GM19468 (cell line): ENCODE measurements around the gene CLIP4.
"Not testable (repeated sequence)": the region's sequence is repeated elsewhere in the genome, so short reads cannot be mapped to it uniquely, and the experiment has no call there.

ENCODE experiments used
- ATAC-seq: cut with Tn5 transposase; IDR thresholded peaks from one replicate; pipeline ENCODE4 v1.9.1; 2021; ENCODE audit warnings: mild to moderate bottlenecking, moderate library complexity, moderate number of reproducible peaks; ENCODE audit not compliant: unreplicated experiment; ENCODE audit errors: extremely low read depth

Gene CLIP4

DNA sequence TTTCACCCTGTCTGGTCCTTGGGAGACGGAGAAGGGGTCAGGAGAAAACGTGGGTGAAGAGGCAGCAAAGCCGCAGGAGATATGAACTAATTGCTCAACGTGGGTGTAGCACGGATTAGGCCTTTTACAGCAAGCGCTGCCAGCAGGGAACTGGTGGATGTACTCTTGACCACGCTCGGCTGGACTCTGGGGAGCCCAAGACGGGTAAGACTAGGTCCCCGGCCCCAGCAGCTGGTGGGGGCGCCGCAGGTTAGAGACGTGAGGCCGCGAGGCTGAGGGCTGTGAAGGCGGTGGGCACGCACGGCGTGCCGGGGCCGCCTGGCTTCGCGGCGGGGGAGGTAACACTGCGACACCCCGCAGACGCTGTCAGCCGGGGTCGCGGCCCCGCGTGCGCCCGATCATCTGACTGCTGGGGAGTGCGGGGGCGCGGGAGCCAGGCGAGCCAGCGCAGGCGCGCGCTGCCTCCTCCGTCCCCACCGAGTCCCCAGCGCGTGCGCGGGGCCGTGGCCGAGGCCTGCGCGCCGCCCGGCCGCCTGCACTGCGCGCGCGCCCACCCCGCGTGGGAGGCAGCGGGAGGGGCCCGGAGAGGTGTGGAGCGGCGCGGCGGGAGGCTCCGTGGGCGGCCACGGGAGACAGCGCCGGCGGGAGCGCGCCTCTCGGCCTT lies at the start of gene CLIP4:
TSS of gene CLIP4 (plus strand) at position 470 of the 664 bp plus-strand sequence. CDS start 5,974 bp downstream, outside the sequence.
- ATAC-seq: no peak

DNA sequence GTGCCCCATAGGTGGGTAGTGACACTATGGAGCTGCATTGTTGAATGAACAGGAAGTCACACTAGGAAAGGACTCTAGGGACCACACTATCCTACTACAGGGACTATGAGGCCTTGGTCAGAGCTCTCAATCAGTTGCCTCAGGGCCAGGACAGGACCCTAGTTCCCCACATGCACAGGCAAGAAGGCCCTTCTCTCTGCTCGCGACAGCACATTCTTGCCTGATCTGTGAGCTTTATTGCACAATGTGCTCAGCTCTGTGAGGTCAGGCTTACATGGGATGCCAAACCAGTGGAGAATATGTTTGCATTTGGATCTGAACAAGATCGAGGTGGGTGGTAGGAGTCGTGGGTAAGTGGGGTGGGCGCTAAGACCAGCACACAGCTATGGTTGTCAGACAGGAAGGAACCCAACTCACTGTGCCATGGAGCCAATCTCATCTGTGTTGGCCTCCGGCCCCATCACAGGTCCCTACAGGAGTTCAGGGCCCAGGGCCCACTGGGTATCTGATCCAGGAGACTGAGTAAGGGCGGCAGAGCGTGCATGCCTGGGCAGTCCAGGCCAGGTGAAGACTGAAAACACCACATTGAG lies 48.8 kb upstream of the CLIP4 start:
- no peak for ATAC-seq

GRCh38 chr2:29066997-29067605 lies 48.1 kb upstream of the CLIP4 start:
- no peak for ATAC-seq

GRCh38 chr2:29068513-29068912 lies 46.7 kb upstream of the CLIP4 start:
- no peak for ATAC-seq

GRCh38 chr2:29070526-29070925 lies 44.7 kb upstream of the CLIP4 start:
- ATAC-seq: no peak

GRCh38 chr2:29071032-29071975 lies 43.9 kb upstream of the CLIP4 start:
- ATAC-seq: no peak

DNA sequence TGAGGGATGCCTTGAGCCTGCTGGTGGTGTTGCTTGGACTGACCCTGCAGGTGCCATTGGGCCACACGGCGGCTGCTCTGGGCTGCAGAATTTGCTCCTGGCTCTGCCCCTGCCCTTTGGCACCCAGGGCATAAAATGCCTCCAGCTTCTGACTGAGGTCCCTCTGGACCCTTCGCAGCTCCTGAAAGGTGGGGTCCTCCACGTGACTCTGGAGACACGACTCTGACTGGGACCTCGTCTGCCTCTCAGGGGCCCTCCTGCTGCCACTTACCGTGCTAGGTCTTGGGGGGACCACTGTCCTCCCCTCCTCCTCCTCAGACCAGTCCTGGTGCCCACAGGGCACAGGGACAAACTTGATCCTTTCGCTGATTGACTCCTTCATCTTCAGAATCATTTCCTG lies 43.0 kb upstream of the CLIP4 start:
- no peak for ATAC-seq

DNA sequence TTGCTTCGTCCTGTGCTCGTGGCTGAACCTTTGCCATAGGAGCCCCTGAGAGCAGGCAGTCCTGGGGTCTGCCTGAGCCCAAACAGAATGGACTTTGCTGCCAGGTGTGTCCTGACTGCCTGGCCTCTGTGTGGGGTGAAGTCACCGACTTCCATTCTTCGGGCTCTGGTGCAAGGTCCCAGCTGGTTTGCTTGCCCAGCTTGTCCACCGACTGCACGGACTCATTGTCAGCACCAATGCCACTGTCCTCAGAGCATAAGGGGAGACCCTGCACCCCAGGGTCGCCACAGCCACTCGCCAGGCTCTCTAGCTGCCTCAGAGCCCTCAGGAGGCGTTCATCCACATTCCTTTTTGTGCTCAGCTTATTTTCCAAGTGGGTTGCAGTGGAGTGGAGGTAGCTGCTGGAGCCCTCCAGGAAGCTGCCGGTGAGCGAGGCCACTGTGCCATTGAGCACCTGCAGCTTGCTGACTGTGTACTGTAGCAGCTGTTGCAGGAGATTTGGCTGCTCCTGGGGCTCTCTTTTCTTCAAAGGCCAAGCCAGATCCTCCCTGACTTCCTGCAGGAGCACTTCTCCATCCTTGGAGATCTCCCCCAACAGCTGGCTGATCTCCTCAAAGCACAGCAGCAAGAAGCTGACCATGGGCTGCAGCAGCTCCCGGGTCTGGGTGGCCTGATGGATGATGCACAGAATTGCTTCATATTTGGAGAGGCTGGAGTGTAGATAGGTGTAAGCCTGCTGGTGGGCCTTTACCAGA lies 42.1 kb upstream of the CLIP4 start:
- no peak for ATAC-seq

GRCh38 chr2:29073933-29074332 lies 41.3 kb upstream of the CLIP4 start:
- no peak for ATAC-seq

- no peak for ATAC-seq
Observed at GRCh38 chr2:29074411-29074810, 40.8 kb upstream of the CLIP4 start, which contains the start of gene PCARE. PCARE (minus strand) TSS chr2:29074523; CDS start chr2:29074261, 262 bp downstream.

DNA sequence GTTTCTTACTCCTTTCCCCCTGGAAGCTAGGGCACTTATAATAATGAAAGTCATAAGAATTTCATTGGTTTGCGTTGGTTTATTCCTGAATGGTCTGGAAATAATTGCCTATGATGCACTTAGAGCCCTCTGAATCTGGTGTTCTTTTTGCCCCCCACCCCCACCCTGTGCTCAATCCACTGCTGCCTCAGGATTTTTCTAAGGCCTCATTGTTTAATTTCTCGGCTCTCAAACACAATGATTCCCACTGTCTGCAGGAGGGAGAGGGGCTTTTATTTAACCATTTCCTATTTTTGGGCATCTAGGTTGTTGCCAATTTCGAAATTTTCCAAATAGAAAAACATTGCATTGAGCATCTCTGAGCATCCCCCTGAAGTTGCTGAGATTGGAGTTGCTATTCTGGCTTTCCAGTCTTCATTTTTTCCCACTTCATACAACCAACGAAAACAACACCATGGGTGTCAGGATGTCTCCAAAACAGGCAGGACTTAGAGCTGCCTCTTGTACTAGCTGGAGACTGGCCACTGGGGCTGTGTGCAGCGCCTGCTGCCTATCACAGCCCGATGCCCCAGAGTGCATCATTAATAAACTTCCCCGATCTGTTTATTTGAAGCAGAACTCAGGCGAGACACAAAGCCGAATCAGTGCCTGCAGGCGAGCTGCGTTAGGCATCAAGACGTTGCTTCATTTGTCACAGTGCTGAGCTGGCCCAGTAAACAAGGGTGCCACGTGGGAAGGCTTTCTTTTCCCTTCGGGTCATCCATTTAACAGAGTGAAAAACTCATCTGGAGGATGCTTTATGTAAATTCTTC lies 39.1 kb upstream of the CLIP4 start:
- no peak for ATAC-seq

DNA sequence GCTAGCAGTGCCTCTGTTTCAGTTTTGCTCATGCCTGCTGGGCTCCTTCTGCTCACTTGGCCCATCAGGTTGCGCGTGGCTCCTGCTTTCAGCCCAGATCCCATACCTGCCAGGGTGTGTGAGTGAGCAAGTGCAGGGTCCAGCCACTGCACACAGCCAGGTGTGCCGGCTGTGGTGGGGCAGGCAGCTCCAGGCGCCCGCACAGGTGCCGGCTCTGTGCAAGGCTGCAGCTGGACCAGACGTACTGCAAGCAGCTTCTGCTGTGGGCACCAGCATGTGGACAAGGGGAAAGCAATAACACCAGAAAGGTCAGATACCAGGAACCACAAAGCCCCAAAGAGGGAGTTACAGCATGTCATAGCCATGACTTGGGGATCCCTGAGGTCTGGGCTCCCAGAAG lies 35.3 kb upstream of the CLIP4 start:
- ATAC-seq: no peak

- no peak for ATAC-seq
Observed at GRCh38 chr2:29080886-29081743, 34.1 kb upstream of the CLIP4 start.

DNA sequence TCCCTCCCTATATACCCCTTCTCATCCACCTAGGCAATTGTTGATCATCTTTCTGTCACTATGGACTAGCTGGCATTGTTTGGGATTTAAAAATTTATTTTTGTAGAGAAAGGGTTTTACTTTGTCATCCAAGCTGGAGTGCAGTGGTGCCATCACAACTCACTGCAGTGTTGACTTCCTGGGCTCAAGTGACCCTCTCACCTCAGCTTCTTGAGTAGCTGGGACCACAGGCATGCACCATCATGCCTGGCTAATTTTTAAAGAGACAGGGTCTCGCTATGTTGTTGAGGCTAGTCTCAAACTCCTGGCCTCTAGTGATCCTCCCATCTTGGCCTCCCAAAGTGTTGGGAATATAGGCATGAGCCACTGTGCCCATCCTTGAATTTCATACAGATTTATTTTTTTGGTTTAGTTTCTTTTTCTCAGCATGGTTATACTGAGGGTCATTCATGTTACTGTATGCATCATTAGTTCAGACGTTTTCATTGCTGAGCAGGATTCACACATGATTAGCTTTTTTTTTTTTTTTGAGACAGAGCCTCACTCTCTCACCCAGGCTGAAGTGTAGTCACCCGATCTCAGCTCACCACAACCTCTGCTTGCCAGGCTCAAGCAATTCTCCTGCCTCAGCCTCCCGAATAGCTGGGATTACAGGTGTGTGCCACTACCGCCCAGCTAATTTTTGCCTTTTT lies 32.3 kb upstream of the CLIP4 start:
- no peak for ATAC-seq

GRCh38 chr2:29084554-29084953 lies 30.7 kb upstream of the CLIP4 start:
- no peak for ATAC-seq

DNA sequence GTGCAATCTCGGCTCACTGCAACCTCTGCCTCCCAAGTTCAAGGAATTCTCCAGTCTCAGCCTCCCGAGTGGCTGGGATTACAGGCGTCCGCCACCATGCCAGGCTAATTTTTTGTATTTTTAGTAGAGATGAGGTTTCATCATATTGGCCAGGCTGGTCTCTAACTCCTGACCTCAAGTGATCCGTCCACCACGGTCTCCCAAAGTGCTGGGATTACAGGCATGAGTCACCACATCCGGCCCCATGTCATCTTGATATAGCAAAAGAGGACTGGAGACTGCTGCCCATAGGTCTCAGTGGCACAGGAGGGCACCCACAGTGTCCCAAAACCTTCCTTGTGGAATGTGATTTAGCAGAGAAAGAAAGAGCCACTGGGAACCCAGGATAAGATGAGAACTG lies 24.9 kb upstream of the CLIP4 start:
- ATAC-seq: not testable (repeated sequence)

DNA sequence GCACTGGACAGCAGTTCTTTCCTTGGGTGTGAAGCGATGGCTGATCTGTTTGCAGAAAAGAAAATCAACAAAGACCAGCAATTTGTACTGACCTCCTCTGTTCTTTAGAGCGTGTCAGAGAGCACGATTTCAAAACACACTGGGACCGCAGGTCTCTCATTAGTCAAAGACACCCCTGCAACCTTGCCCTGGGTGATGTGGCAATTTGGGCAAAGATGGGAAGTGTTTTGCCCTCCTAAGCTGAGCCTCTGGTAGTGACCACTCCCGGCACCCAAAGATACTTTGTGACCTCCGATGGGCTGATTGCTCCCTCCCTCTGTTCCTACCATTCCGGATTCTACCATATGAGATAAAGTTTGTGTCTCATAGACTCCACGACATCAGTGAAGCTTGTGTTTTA lies 18.2 kb upstream of the CLIP4 start:
- ATAC-seq: no peak

GRCh38 chr2:29097569-29097968 lies 17.6 kb upstream of the CLIP4 start:
- no peak for ATAC-seq
